Fibroblast of peridontal ligament (primary cell): Measurements from ENCODE around the gene SMCO2.

Experiments
- DNase-seq: peaks from one replicate; pipeline ENCODE4 v3.0.0-alpha.2; 2010; ENCODE audit errors: extremely low read depth

Gene SMCO2

DNA sequence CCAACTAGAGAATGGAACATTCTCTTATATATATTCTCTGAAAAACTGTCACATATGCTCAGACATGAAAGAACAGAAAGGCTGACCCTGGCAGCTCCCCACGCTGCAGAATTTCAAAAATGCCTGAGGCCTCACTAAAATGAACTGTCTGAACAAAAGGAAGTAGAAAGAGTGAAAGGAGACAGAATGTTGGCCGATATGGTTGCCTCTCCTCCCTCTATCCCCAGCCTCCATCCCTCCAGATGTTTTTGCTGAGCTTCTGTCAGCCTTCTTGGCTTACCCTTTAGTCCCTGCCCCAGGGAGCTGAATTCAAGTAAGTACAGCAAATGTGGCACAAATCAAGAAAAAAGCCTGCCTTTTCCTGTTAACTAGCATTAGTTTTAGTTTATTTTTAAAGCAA lies 6.9 kb downstream of the SMCO2 start:
- DNase-seq = no peak

DNA sequence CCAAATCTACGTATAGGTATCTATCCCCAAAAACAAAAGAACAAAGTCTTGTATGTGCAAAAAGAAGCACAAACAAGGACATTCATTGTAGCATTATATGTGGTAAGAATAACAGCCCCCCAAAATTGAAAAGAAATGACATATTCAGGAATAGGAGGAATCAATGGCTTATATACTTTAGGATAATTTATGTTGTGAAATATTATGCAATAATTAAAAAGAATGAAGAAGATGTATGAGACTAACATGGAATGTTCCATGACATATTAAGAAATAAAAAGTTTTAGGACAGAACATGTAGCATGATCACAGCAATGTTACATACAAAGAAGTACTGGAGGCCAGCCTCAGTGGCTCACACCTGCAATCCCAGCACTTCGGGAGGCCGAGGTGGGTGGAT lies 9.1 kb downstream of the SMCO2 start:
- DNase-seq = no peak

DNA sequence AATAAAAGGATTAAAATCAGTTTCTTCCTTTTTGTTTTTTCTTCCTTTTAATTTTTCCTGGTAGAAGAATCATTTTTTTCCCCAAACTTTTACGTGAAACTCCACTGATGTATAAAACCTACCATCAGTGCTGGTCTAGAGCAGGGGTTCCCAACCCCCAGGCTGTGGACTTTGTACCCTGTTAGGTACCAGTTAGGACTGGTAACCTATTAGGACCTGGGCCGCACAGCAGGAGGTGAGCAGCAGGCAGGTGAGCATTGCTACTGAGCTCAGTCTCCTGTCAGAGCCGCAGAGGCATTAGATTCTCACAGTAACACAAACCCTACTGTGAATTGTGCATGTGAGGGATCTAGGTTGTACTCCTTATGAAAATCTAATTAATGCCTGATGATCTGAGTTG lies 10.1 kb downstream of the SMCO2 start:
- no peak for DNase-seq

DNA sequence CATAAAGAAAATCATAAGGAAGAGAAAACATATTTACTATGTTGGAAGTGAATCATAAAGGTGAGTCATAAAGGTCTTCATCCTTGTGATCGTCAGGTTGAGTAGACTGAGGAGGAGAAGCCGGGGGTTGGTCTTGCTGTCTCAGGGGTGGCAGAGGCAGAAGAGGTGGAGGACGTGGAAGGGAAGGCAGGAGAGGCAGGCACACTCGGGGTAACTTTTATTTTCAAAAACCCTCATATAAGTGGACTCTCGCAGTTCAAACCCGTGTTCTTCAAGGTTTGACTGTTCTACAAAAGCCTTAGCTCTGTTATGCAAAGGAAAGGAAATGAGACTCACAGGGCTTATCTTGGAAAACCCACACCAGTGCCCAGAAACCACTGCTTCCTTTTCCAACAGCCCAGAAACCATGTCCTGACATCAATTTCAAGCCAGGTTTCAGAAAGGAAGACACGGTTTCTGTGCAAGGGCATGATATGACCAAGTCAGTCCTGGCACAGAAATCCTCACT lies 14.0 kb downstream of the SMCO2 start:
- no peak for DNase-seq

DNA sequence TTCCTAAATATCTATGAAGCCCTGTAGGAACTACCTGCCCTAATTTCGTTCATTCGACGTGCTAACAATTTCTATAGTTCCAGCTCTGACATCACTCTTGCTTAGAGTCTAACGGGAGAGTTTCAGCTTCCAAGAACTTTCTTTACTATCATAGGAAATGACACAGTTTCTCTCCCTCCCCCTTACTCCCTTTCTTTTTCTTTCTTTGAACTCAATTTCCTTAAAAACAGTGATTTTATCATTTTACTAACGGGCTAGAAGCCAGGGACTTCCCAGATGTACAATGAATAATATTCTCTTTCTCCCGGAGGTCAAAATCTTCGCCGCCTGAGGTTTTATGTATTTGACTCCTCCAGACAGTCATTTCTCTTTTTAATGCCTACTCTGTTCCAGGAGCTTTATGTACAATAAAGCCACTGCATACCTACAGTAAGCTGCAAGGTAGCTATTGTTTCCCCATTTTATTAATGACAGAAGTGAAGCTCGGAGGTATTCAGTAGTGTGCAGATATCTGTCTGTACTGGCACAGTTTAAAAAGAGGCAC lies 15.7 kb downstream of the SMCO2 start:
- peak; percentile 80 for DNase-seq

DNA sequence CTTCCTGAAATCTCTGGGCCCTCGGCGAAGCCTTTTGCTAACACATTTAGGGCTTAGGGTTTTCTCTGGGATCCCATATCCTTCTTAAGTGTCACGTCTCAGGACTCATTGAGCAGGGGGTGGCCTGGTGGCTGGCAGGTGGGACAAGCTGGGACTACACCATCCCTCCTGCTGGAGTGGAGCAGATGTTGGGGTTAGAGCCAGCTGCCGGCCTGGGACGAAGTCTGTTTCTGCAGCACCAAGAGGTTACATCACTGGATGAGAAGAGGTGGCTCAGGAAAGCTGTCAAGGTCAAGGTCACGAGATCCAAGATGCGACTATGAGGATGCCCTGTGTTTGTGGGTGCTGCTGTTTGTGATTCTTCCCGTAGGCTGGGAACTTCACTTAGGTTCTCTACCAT lies 16.3 kb downstream of the SMCO2 start:
- no peak for DNase-seq

DNA sequence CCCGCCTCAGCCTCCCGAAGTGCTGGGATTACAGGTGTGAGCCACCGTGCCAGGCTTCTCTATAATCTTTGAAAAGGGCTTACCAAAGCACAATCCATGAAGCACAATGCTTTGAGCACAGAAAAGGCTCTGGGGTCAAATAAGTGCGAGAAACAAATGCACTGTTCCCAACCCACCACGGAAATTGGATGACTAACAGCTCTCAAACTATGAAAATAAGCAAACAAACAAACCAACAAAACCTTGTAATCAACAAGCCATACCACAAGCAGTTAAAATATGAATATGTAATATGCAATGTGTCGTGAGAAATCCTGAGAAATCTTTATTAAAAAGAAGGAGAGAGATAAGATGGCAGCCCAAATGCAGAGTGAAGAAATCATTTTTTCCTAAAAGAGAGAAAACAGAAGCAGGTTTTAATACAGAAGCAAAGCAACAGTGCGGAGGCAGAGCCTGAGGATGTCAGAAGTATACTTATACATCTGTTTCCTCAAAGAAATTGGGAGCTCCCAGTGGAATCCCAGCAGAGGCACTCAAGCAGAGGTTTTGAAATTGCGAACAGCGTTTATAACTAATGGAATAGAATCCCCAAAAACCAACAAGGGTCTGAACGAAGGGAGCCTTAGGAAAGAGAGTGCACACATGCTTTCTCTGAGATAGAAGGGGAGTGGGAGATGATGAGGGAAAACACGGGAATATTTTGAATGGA lies 17.1 kb downstream of the SMCO2 start:
- no peak for DNase-seq

DNA sequence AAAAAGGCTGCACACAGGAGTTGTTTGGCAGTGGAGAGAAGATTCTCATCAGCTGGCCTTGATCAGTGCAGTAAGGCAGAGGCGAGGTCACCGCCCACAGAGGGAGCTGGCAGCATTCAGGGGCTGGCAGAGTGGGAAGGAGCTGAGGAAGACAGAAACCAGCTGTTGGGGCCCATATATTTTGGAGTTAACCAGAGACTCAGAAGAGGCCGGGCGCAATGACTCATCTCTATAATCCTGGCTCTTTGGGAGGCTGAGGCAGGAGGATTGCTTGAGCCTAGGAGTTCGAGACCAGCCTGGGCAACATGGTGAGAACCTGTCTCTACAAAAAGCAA lies 17.7 kb downstream of the SMCO2 start:
- peak; percentile 92 for DNase-seq

DNA sequence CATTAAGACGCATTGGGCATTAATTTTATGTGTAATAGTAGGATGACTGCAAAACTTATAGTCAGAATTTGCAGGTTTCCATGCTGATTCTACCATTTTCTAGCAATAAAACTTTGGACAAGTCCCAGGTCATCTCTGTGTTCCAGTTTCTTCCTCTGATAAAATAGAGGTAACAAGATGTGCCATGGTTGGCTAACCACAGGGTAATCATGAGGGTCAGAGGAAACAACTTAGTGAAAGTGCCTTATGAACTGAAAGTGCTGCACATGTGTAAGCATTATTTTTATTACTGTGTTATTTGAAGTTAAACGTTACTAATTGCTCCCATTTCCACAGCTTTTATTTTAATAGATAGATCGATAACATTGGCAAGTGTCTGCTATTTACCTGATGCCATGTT lies 21.1 kb downstream of the SMCO2 start:
- DNase-seq = no peak

DNA sequence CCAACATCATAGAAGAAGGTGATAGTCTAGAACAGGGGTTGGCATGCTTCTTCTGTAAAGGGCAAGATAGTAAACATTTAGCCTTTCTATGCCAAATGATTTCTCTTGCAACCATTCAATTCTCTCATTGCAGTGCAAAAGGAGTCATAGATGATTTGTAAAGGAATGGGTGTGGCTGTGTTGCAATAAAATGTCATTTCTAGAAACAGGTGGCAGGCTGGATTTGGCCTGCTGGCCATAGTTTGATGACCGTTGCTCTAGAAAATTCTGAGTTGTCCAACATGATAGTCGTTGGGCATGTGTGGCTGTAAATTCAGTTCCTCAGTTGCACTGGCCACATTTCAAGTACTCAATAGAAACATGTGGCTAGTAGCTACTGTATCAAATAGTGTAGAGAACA lies 21.7 kb downstream of the SMCO2 start:
- no peak for DNase-seq

DNA sequence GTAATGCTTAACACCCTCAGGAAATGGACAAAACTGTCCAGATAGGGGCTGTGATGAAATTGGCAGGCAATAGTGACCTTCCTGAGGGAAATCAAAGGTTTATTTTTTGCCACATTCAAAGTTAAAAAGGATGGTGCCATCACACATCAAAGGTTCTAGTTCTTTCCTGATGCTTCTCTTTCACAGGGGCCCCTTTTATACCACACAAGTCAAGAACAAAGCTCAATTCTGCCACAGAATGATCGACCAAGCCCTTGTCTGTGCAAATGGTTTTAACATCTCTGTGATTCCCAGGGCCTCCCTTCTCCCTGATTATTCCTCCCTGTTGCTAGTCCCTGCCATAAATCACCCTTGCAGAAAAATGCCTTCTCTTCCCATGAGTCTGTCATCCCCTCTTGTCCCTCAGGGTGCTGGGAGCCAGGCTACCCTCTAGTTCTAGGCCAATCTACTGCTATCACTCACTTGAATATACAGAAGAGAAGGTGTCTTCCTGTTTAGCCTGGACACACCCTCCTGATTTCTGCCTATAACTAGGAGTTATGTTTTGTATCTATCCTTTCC lies 22.7 kb downstream of the SMCO2 start:
- DNase-seq = no peak

DNA sequence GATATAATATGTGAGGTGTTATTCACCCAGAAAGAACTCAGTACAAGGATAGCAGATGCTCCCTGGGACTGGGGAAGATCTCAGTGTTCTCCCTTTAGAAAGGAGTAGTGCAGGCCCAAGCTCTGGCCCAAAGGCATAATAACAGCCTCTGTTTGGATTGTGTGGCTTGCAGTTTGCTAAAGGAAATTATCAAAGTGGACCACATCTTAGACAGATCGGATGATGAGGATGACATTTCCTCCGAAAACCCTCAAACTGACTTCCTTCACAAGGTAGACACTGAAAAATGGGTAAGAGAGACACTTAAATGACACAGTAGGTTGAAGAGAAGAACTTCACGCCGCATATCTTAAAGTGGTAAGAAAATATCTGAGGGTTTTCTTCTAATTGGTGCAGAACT lies 26.1 kb downstream of the SMCO2 start:
- no peak for DNase-seq

DNA sequence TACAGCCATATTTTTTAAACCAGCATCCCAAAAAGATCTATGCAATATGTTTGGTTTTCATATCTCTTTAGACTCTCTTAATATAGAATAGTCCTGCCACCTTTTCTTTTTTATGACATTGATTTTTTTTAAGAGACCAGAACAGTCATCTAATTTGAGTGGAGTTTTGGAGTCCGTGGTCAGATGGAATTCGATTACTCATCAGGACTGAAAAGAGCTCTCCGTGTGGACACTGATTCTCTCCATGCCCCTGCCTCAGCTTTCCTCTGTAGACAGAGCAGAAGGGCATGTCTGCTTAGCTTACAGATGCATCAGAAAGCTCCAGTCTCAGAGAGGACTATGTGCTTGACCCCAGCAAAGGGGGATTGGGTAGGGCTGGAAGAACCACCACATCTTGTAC lies 27.8 kb downstream of the SMCO2 start:
- DNase-seq = peak; percentile 89

DNA sequence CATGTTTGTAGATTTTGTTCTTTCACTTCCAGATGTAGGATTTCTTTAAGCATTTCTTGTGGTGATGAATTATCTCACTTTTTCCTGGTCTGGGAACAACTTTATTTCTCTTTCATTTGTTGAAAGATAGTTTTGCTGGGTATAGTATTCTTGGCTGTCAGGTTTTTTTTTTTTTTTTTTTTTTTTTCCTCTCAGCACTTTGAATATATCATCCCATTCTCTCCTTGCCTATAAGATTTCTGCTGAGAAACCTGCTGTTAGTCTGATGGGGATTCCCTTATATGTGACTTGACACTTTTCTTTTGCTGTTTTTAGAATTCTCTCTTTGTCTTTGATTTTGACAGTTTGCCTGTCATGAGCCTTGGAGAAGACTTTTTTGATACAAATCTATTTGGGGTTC lies 30.5 kb downstream of the SMCO2 start:
- DNase-seq = no peak

DNA sequence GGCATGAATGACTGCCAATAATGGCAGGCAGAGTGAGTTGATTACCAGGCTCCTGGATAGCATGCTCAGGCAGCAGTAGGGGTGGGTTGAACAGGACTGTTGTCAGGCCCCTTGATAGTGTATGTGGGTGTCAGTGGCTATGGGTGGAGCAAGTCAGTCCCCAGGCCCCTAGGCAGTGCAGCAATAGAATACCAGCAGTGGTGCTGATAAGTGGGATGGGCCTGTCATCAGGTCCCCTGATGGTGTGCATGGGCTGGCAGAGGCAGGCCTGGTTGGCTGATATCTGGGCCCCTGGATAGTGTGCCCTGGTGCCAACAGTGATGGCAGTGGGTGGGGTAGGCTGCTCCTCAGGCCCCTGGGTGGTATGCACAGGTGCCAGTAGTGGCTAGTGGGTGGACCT lies 32.4 kb downstream of the SMCO2 start:
- DNase-seq = no peak

DNA sequence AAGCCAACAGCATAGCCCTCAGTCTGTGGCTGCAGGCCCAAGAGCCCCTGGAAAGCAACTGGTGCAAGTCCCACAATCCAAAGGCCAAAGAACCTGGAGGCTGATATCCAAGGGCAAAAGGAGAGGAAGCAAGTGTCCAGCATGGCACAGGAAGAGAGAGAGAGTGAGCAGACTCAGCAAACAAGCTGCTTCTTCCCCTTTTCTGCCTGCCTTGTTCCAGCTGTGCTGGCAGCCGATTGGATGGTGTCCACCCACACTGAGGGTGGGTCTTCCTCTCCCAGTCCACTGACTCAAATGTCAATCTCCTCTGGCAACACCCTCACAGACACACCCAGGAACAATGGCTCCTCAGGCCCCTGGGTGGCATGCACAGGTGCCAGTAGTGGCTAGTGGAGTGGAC lies 33.5 kb downstream of the SMCO2 start:
- DNase-seq = no peak

DNA sequence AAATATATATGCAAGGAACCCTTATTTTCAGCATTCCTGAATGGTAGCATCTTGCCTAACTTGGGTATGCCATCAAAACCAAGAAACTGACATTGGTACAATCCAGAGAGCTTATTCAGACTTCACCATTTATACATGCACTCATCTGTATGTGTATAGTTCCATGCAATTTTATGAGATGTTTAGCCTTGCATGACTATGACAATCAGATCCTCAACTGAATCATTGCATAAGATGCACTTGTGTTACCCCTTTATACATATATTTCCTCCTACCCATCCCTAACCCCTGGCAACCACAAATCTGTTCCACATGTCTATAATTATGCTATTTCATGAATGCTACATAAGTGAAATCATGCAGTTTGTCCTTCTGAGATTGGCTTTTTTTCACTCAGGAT lies 40.4 kb downstream of the SMCO2 start:
- DNase-seq = peak; percentile 77

DNA sequence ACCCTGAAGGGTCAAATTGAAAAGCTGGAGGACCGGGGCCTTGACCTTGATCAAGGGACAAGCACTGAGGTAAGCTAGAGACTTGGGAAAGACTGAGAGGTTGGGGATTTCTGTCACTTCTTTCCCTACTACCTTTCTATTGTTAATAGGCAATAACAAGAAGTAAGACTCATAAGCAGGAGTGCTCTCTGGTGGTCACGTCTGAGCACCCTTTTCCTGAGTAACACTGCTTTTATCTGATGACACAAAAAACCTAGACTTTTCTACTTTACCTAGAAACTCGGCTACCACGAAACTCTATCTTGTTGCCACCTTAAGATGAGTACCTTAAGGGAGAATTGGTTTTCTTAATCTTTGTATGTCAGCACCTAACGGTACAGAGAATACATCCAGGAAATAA lies 41.9 kb downstream of the SMCO2 start:
- DNase-seq = no peak

DNA sequence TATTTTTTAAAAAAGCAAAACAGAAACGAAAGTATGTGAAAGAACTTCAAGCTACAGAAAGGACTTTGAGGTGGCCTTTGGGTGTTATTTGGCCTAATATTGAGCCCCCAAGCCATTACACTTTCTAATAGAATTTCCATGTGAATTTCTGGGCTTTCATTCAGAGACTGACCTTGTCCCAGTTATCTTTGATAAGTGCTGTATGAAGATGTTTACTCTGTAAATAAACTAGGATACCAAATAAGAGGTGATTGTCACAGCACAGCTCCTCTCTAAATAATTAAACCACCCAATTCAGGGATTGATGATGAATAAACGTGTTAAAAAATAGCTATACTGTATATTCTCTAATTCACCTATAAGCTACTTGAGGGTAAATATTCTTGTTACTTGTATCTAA lies 44.7 kb downstream of the SMCO2 start:
- no peak for DNase-seq

DNA sequence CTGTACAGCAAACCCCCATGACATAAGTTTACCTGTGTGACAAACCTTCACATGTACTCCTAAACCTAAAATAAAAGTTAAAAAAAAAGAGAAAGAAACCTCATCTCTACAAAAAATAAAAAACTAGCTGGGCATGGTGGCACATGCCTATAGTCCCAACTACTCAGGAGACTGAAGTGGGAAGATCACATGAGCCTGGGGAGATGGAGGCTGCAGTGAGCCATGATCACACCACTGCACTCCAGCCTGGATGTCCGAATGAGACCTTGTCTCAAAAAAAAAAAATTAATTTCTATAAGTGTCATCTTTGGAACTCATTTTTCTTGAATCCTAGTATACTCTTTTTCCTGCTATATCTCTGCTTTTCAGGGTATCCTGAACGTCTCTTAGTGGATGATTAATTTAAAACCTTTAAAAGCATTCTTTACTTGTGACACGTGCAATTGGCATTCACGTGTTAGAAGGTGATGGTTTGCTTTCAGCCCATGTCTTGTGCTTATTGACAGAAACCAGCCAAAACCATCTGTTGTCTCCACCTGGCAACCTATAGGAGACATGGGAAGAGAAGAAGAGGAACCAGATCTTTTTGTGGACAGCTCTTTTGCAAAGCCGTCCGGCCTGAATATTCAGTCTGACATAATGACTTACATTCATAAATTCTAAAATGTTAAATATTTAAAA lies 46.9 kb downstream of the SMCO2 start:
- no peak for DNase-seq

DNA sequence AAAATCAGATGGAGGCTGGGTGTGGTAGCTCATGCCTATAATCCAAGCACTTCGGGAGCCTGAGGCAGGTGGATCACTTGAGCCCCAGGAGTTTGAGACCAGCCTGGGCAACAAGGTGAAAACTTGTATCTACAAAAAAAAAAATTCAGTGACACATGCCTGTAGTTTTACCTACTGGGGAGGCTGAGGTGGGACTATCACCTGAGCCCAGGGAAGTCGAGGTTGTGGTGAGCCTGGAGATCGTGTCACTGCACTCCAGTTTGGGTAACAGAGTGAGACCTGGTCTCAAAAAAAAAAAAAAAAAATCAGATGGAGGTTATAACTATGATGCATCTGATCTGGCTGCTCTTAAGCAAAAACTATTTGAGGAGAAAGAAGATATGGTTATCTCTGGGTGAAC lies 50.9 kb downstream of the SMCO2 start:
- DNase-seq = no peak

DNA sequence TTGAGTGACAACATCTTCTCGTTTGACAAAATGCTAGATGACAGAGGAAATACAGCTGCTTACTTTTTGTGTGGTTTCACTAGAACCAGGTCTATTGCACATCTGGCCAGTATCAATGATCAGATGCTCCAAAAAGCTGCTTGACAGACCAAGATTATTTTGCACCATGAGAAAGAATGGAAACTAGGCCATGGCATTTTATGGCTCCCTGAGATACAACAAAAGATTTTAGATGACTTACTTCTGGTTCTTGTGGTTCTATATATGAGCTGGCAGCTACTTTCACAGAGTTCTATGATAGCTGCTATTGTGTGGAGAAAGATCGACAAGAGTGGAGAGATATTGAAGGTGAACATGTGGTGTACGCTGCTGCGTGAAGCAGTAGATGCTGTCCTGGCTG lies 51.6 kb downstream of the SMCO2 start:
- no peak for DNase-seq

DNA sequence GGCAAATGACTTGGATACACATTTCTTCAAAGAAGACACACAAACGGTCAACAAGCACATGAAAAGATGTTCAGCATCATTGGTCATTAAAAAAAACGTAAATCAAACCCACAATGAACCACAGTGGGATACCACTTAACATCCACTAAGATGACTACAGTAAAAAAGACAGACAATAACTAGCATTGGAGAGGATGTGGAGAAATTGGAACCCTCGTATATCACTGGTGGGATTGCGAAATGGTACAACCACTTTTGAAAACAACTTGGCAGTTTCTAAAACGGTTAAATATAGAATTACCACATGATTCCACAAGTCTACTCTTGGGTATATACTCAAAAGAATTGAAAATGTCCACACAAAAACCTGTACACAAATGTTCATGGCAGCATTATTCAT lies 52.2 kb downstream of the SMCO2 start:
- peak; percentile 46 for DNase-seq
